ENCODE measurements around the gene PDE4B.

- TF ChIP-seq CTCF (IDR thresholded peaks at IDR 0.05) (no peak), POLR2A (IDR thresholded peaks at IDR 0.05) (no peak)
Observed at GRCh38 chr1:65949230-65949626, 156.5 kb downstream of the PDE4B start.

All from lower leg skin (tissue), 3 donors.